ENCODE measurements around the gene SLX4IP.

DNA sequence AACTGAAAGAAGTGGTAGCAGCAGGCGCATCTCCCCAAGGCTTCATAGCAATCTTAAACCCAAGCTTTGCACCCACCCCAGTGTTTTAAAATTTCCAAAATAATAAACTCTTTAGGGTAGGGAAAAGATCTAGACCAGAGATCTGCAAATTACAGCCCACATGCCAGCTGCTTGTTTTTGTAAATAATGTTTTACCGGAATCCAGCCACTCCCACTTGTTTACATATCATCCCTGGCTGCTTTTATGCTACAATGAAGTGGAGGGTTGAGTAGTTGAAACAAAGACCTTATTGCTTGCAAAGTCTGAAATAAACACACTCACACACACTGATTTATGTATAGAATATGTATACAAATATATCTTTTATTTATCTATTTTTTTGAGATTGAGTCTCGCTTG is 30.0 kb downstream of the SLX4IP start:
- TF ChIP-seq, protein P1, sequence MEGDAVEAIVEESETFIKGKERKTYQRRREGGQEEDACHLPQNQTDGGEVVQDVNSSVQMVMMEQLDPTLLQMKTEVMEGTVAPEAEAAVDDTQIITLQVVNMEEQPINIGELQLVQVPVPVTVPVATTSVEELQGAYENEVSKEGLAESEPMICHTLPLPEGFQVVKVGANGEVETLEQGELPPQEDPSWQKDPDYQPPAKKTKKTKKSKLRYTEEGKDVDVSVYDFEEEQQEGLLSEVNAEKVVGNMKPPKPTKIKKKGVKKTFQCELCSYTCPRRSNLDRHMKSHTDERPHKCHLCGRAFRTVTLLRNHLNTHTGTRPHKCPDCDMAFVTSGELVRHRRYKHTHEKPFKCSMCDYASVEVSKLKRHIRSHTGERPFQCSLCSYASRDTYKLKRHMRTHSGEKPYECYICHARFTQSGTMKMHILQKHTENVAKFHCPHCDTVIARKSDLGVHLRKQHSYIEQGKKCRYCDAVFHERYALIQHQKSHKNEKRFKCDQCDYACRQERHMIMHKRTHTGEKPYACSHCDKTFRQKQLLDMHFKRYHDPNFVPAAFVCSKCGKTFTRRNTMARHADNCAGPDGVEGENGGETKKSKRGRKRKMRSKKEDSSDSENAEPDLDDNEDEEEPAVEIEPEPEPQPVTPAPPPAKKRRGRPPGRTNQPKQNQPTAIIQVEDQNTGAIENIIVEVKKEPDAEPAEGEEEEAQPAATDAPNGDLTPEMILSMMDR (IDR thresholded peaks at IDR 0.05; ENCODE audit: low read depth, low read length): no peak
- TF ChIP-seq, protein P2, sequence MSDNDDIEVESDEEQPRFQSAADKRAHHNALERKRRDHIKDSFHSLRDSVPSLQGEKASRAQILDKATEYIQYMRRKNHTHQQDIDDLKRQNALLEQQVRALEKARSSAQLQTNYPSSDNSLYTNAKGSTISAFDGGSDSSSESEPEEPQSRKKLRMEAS (IDR thresholded peaks at IDR 0.05; ENCODE audit: low read depth, low read length): no peak
- TF ChIP-seq POLR2A (IDR thresholded peaks at IDR 0.05; ENCODE audit: extremely low read depth, insufficient read length) (no peak), MYC (IDR thresholded peaks at IDR 0.05; ENCODE audit: low read depth, low read length) (no peak)
